Gastrocnemius medialis (tissue), 4 donors: ENCODE data around the gene PEX6.

Experiments used
- POLR2A ChIP-seq, 2 donors: fragments of 450-650 bp; IDR thresholded peaks; one replicate each; pipeline ENCODE4 v1.6.1; 2017; ENCODE audit warnings: antibody characterized with exemption in 2 of 2, mild to moderate bottlenecking in 2 of 2, moderate library complexity in 2 of 2
- TF ChIP-seq, protein P1 (sequence below), 5 experiments: fragments of 450-650 bp in 3 of 5; fragments of 200-600 bp in 2 of 5; sonication (generic) in 2 of 5; IDR thresholded peaks in 4 of 5; conservative IDR thresholded peaks in 1 of 5; 1 replicate in 4 of 5; 2 replicates in 1 of 5; pipeline ENCODE4 v1.5.1; 2016 to 2019; ENCODE audit warnings: antibody characterized with exemption in 5 of 5, mild to moderate bottlenecking in 3 of 5, moderate library complexity in 3 of 5

GRCh38 chr6:42973926-42974325 is 5.1 kb downstream of the PEX6 start:
- TF ChIP-seq, protein P1, sequence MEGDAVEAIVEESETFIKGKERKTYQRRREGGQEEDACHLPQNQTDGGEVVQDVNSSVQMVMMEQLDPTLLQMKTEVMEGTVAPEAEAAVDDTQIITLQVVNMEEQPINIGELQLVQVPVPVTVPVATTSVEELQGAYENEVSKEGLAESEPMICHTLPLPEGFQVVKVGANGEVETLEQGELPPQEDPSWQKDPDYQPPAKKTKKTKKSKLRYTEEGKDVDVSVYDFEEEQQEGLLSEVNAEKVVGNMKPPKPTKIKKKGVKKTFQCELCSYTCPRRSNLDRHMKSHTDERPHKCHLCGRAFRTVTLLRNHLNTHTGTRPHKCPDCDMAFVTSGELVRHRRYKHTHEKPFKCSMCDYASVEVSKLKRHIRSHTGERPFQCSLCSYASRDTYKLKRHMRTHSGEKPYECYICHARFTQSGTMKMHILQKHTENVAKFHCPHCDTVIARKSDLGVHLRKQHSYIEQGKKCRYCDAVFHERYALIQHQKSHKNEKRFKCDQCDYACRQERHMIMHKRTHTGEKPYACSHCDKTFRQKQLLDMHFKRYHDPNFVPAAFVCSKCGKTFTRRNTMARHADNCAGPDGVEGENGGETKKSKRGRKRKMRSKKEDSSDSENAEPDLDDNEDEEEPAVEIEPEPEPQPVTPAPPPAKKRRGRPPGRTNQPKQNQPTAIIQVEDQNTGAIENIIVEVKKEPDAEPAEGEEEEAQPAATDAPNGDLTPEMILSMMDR (IDR thresholded peaks at IDR 0.05 in 4 of 5, conservative IDR thresholded peaks at IDR 0.05 in 1 of 5), result no peak
- TF ChIP-seq POLR2A (IDR thresholded peaks at IDR 0.05), result no peak
